ENCODE results near the gene KLHL40. TPM values are rescaled to one million over a fixed set of nuclear protein-coding genes. Genes with fewer than 3 reads are reported as not detected.

KLHL40 gene
- polyA plus RNA-seq, 1 donor from 2014 or later, result not detected

- H3K9me2 ChIP-seq (ENCODE audit: insufficient read depth, low read length), result no peaks in the 10 kb centered on the region
- TF ChIP-seq POLR2AphosphoS5 (IDR thresholded peaks at IDR 0.05), result no peak
- TF ChIP-seq CTCF (IDR thresholded peaks at IDR 0.05; ENCODE audit: poor library complexity, severe bottlenecking), result no peak
- no peak for TF ChIP-seq SMC3 (conservative IDR thresholded peaks at IDR 0.05; ENCODE audit: poor library complexity)
- no peak for TF ChIP-seq MXI1 (conservative IDR thresholded peaks at IDR 0.05; ENCODE audit: poor library complexity, severe bottlenecking)
- TF ChIP-seq EZH2 (IDR thresholded peaks at IDR 0.05; ENCODE audit: borderline replicate concordance, insufficient read depth, low read length, poor library complexity, severe bottlenecking), result no peak
- no peak for TF ChIP-seq EP300 (conservative IDR thresholded peaks at IDR 0.05; ENCODE audit: poor library complexity, severe bottlenecking)
- TF ChIP-seq TAF1 (IDR thresholded peaks at IDR 0.05; ENCODE audit: low read depth), result no peak
- no peak for TF ChIP-seq REST (IDR thresholded peaks at IDR 0.05; ENCODE audit: borderline replicate concordance)
- TF ChIP-seq RAD21 (conservative IDR thresholded peaks at IDR 0.05), result no peak
- no peak overlapping the region for H3K27ac ChIP-seq (ENCODE audit: low read length)
- H3K9me3 ChIP-seq (ENCODE audit: low read length), result no peaks in the 10 kb centered on the region
- H3F3A ChIP-seq (ENCODE audit: insufficient read depth, low read length, poor library complexity, severe bottlenecking), result no peaks in the 10 kb centered on the region
- no peak overlapping the region for H3K9ac ChIP-seq (ENCODE audit: low read length)
- H3K27me3 ChIP-seq (ENCODE audit: insufficient read depth, low read depth, low read length), result no peaks in the 10 kb centered on the region
- H2AFZ ChIP-seq (ENCODE audit: low read depth, low read length), result no peak overlapping the region
- no peak overlapping the region for H3K4me3 ChIP-seq (ENCODE audit: low read length)
- no peaks in the 10 kb centered on the region for H3K79me2 ChIP-seq (replicated peaks; ENCODE audit: insufficient read depth, low read length)
- H3K4me2 ChIP-seq (ENCODE audit: low read length), result no peak overlapping the region
- H3K36me3 ChIP-seq (ENCODE audit: insufficient read depth, low read length), result no peaks in the 10 kb centered on the region
- H4K20me1 ChIP-seq (ENCODE audit: insufficient read depth), result no peaks in the 10 kb centered on the region
Observed at GRCh38 chr3:42719002-42719401, 33.7 kb downstream of the KLHL40 start.

- H4K20me1 ChIP-seq (ENCODE audit: insufficient read depth), result no peaks in the 10 kb centered on the region
- H3K79me2 ChIP-seq (replicated peaks; ENCODE audit: insufficient read depth, low read length), result no peaks in the 10 kb centered on the region
- TF ChIP-seq REST (IDR thresholded peaks at IDR 0.05; ENCODE audit: borderline replicate concordance) (no peak), EZH2 (IDR thresholded peaks at IDR 0.05; ENCODE audit: borderline replicate concordance, insufficient read depth, low read length, poor library complexity, severe bottlenecking) (no peak), EP300 (conservative IDR thresholded peaks at IDR 0.05; ENCODE audit: poor library complexity, severe bottlenecking) (no peak), RAD21 (conservative IDR thresholded peaks at IDR 0.05) (no peak), TAF1 (IDR thresholded peaks at IDR 0.05; ENCODE audit: low read depth) (no peak), CTCF (IDR thresholded peaks at IDR 0.05; ENCODE audit: poor library complexity, severe bottlenecking) (no peak), SMC3 (conservative IDR thresholded peaks at IDR 0.05; ENCODE audit: poor library complexity) (no peak), MXI1 (conservative IDR thresholded peaks at IDR 0.05; ENCODE audit: poor library complexity, severe bottlenecking) (no peak), POLR2AphosphoS5 (IDR thresholded peaks at IDR 0.05) (no peak)
- H3K27ac ChIP-seq (ENCODE audit: low read length), result no peak overlapping the region
- no peaks in the 10 kb centered on the region for H3K27me3 ChIP-seq (ENCODE audit: insufficient read depth, low read depth, low read length)
- H3K36me3 ChIP-seq (ENCODE audit: insufficient read depth, low read length), result no peaks in the 10 kb centered on the region
- no peak overlapping the region for H2AFZ ChIP-seq (ENCODE audit: low read depth, low read length)
- no peak overlapping the region for H3K4me3 ChIP-seq (ENCODE audit: low read length)
- H3K4me2 ChIP-seq (ENCODE audit: low read length), result no peak overlapping the region
- no peaks in the 10 kb centered on the region for H3F3A ChIP-seq (ENCODE audit: insufficient read depth, low read length, poor library complexity, severe bottlenecking)
- H3K9me2 ChIP-seq (ENCODE audit: insufficient read depth, low read length), result no peaks in the 10 kb centered on the region
- H3K9me3 ChIP-seq (ENCODE audit: low read length), result no peaks in the 10 kb centered on the region
- no peak overlapping the region for H3K9ac ChIP-seq (ENCODE audit: low read length)
Observed at GRCh38 chr3:42720126-42720525, 34.8 kb downstream of the KLHL40 start.
